GM21619 (cell line): ENCODE measurements around the gene TIGD6.
"Not testable (repeated sequence)": the region's sequence is repeated elsewhere in the genome, so short reads cannot be mapped to it uniquely, and the experiment has no call there.

ENCODE experiments used
- ATAC-seq: cut with Tn5 transposase; IDR thresholded peaks from one replicate; pipeline ENCODE4 v1.9.1; 2021; ENCODE audit not compliant: unreplicated experiment

Gene TIGD6

DNA sequence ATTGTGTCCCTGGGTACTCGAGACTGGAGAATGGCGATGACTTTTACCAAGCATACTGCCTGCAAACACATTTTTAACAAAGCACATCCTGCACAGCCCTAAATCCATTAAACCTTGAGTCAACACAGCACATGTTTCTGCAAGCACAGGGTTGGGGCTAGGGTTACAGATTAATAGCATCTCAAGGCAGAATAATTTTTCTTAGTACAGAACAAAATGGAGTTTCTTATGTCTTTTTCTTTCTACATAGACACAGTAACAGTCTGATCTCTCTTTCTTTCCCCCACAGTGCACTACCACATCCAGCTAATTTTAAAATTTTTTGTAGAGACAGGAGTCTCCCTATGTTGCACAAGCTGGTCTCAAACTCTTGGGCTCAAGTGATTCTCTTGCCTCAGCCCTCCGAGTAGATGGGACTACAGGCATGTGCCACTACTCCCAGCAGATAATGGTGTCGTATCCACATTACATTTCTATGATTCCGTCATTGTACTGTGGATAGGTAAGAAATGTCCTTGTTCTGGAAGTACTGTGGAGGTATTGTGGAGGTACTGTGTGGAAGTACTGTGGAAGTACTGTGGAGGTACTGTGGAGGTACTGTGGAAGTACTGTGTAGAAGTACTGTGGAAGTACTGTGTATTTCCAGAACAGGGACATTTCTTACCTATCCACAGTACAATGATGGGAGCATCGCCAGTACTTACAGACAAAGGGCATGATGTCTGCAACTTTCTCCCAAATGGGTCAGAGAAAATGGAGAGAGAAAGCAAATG lies 57.1 kb downstream of the TIGD6 start:
- ATAC-seq, result not testable (repeated sequence)
